ENCODE results near the gene DLG2.

GRCh38 chr11:84564867-84565184 is 1062.3 kb downstream of the DLG2 start:
- no peak for TF ChIP-seq CTCF (IDR thresholded peaks at IDR 0.05; ENCODE audit: low read depth, low read length, poor library complexity, severe bottlenecking)
- no peak for TF ChIP-seq EZH2phosphoT487 (IDR thresholded peaks at IDR 0.05; ENCODE audit: borderline replicate concordance, low read length)

Measured in DOHH2 (cell line).